Keratinocyte (primary cell): Measurements from ENCODE around the gene GID4.

Source experiments
- CTCF ChIP-seq, 3 experiments: IDR thresholded peaks in 1 of 3; conservative IDR thresholded peaks in 1 of 3; optimal IDR thresholded peaks in 1 of 3; 2 replicates in 2 of 3; 3 replicates in 1 of 3; pipeline versions ENCODE3 to v1.5.1; 2011; ENCODE audit warnings: low read length in 3 of 3, mild to moderate bottlenecking in 3 of 3, moderate library complexity in 2 of 3, control low read depth in 1 of 3, inconsistent platforms in 1 of 3; ENCODE audit not compliant: insufficient read depth in 2 of 3; ENCODE audit errors: extremely low read depth in 1 of 3
- EZH2 ChIP-seq: IDR thresholded peaks from one replicate; pipeline ENCODE4 v1.6.1; 2012; ENCODE audit warnings: inconsistent platforms, mild to moderate bottlenecking, low read length, moderate library complexity

- TF ChIP-seq CTCF (optimal IDR thresholded peaks at IDR 0.05 in 1 of 3, IDR thresholded peaks at IDR 0.05 in 1 of 3, conservative IDR thresholded peaks at IDR 0.05 in 1 of 3; ENCODE audit: extremely low read depth in 1 of 3, insufficient read depth in 2 of 3, low read length in 3 of 3) (no peak), EZH2 (no peak)
These were observed 40.3 kb downstream of the GID4 start for GRCh38 chr17:18079543-18079942.
